Hepatocyte (in vitro differentiated cells): ENCODE measurements around the gene PLXDC1. TPM values are rescaled to one million over a fixed set of nuclear protein-coding genes. Genes with fewer than 3 reads are reported as not detected.

ENCODE experiments used
- DNase-seq: peaks from one replicate; pipeline ENCODE4 v3.0.0-alpha.2; 2016; ENCODE audit warnings: low spot score
- H2AFZ ChIP-seq: fragments of 200-600 bp; sonication (generic); 2 replicates; pipeline ENCODE4 v1.6.0; 2016; ENCODE audit warnings: antibody characterized with exemption, mild to moderate bottlenecking
- H3K27ac ChIP-seq: fragments of 200-600 bp; sonication (generic); 2 replicates; pipeline ENCODE4 v1.5.1; 2016; ENCODE audit warnings: mild to moderate bottlenecking
- H3K27me3 ChIP-seq: fragments of 200-600 bp; sonication (generic); 2 replicates; pipeline ENCODE4 v1.6.1; 2016
- H3K36me3 ChIP-seq: fragments of 200-600 bp; sonication (generic); replicated peaks from 2 replicates; pipeline ENCODE4 v1.5.1; 2016; ENCODE audit warnings: low read depth; ENCODE audit not compliant: insufficient read depth
- H3K4me1 ChIP-seq: fragments of 200-600 bp; sonication (generic); 2 replicates; pipeline ENCODE4 v1.5.1; 2016; ENCODE audit warnings: mild to moderate bottlenecking, moderate library complexity; ENCODE audit not compliant: insufficient read depth
- H3K4me2 ChIP-seq: fragments of 200-600 bp; sonication (generic); 2 replicates; pipeline ENCODE4 v1.6.0; 2016
- H3K4me3 ChIP-seq: fragments of 200-600 bp; sonication (generic); 2 replicates; pipeline ENCODE4 v1.5.1; 2016; ENCODE audit warnings: mild to moderate bottlenecking
- H3K79me2 ChIP-seq: fragments of 200-600 bp; sonication (generic); 2 replicates; pipeline ENCODE4 v1.6.0; 2017; ENCODE audit warnings: mild to moderate bottlenecking
- H3K9me2 ChIP-seq: fragments of 200-600 bp; sonication (generic); replicated peaks from 2 replicates; pipeline ENCODE4 v1.6.0; 2017; ENCODE audit warnings: mild to moderate bottlenecking; ENCODE audit not compliant: insufficient read depth
- H3K9me3 ChIP-seq: fragments of 200-600 bp; sonication (generic); 2 replicates; pipeline ENCODE4 v1.5.1; 2016; ENCODE audit warnings: low read depth, mild to moderate bottlenecking
- H4K20me1 ChIP-seq: fragments of 200-600 bp; sonication (generic); 2 replicates; pipeline ENCODE4 v1.6.0; 2016; ENCODE audit warnings: mild to moderate bottlenecking; ENCODE audit not compliant: insufficient read depth, poor library complexity, severe bottlenecking
- EZH2 ChIP-seq: fragments of 200-600 bp; sonication (generic); IDR thresholded peaks from 2 replicates; pipeline ENCODE4 v1.6.1; 2016; ENCODE audit warnings: antibody characterized with exemption, mild to moderate bottlenecking, borderline replicate concordance
- EZH2phosphoT487 ChIP-seq: fragments of 200-600 bp; sonication (generic); IDR thresholded peaks from one replicate; pipeline ENCODE4 v1.6.1; 2018; ENCODE audit warnings: antibody characterized with exemption, mild to moderate bottlenecking, low read depth, moderate library complexity; ENCODE audit not compliant: unreplicated experiment, severe bottlenecking
- WGBS: methylation state at CpG from one replicate; pipeline ENCODE4 v1.1.6; 2016; ENCODE audit warnings: low lambda C conversion rate; ENCODE audit errors: missing lambda C conversion rate; 5-methylcytosine and 5-hydroxymethylcytosine counted together
- polyA plus RNA-seq: library from polyadenylated mRNA; unstranded; fragments of >200 nt; fragmentation: Nextera tagmentation; extraction: Ambion mirVana; gene quantifications from 2 replicates; pipeline ENCODE4 v1.2.1, GENCODE V29; 2016
- total RNA-seq: library from RNA; depleted of rRNA; stranded (reverse); fragments of >200 nt; gene quantifications from 2 replicates; pipeline ENCODE4 v1.2.3, GENCODE V29; 2014
- TF ChIP-seq, protein P1 (sequence below): fragments of 200-600 bp; sonication (generic); IDR thresholded peaks from 2 replicates; pipeline ENCODE4 v1.5.1; 2016; ENCODE audit warnings: antibody characterized with exemption, mild to moderate bottlenecking; ENCODE audit not compliant: poor library complexity

Gene PLXDC1
- total and polyA plus RNA-seq, 2 experiments from 2014 or later = 3.9 to 4.1 TPM

DNA sequence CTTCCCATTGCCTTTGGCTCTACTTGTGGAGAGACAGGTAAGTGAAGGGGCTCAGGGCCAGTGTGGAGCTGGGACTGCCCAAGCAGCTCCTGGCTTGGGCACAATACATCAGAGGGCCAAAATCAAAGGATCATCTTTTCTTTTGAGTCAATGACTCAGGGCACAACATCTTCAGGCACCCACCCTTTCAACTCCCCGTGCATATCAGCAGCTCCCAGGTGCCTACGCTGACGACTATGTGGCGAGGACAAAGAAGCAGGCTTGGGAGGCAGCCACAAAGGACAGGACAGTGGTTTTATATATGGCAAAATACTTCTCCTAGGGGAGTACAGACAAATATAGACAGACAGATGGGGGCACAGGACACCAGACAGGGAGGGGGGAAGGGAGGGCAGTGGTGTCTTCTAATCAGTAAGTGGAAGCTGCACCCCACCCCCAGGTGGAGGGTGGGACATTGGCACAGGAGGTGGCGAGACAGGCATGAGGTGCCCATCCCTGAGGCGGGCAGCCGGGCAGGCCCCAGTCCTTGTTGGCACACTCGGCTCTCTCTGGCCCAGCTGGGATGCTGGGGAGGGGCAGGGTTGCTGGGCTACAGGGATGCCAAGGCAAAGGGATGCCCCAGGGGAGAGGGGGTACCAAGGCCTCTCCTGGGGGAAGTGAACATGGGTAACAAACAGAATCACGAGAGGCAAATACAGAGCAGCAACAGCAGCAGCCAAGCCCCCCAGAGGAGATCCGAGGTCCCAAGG, 22.3 kb upstream of the PLXDC1 start:
- H3K27ac ChIP-seq = no peak overlapping the region
- TF ChIP-seq, protein P1, sequence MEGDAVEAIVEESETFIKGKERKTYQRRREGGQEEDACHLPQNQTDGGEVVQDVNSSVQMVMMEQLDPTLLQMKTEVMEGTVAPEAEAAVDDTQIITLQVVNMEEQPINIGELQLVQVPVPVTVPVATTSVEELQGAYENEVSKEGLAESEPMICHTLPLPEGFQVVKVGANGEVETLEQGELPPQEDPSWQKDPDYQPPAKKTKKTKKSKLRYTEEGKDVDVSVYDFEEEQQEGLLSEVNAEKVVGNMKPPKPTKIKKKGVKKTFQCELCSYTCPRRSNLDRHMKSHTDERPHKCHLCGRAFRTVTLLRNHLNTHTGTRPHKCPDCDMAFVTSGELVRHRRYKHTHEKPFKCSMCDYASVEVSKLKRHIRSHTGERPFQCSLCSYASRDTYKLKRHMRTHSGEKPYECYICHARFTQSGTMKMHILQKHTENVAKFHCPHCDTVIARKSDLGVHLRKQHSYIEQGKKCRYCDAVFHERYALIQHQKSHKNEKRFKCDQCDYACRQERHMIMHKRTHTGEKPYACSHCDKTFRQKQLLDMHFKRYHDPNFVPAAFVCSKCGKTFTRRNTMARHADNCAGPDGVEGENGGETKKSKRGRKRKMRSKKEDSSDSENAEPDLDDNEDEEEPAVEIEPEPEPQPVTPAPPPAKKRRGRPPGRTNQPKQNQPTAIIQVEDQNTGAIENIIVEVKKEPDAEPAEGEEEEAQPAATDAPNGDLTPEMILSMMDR = no peak
- TF ChIP-seq EZH2 = no peak
- no peak for TF ChIP-seq EZH2phosphoT487
- H4K20me1 ChIP-seq = no peaks in the 10 kb centered on the region
- H3K36me3 ChIP-seq = no peaks in the 10 kb centered on the region
- no peaks in the 10 kb centered on the region for H3K79me2 ChIP-seq
- H3K4me2 ChIP-seq = no peak overlapping the region
- 76% methylated on average over 7 of the region's 10 CpGs for WGBS
- H3K9me2 ChIP-seq = no peaks in the 10 kb centered on the region
- no peak for DNase-seq
- H3K4me1 ChIP-seq = no peaks in the 10 kb centered on the region
- no peaks in the 10 kb centered on the region for H3K9me3 ChIP-seq
- H3K27me3 ChIP-seq = no peaks in the 10 kb centered on the region
- no peak overlapping the region for H2AFZ ChIP-seq
- H3K4me3 ChIP-seq = no peak overlapping the region

DNA sequence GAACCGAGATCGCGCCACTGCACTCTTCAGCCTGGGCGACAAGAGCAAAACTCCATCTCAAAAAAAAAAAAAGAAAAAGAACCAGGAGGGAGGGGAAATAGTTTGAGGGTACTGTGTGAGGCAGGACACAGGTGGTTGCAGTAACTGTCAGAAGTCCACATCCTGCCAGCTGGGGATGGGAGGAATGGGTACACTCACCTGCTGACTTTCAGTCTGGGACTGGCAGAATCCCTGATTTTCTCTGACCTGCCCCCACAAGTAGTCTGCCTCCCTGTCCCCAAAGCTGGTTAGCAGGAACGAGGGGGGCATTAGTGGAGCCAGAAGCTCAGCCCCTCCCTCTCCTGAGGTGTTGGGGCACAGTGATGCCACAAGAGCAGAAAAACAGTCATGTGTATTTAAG, 21.6 kb upstream of the PLXDC1 start:
- H3K27me3 ChIP-seq = no peaks in the 10 kb centered on the region
- TF ChIP-seq EZH2 (no peak), EZH2phosphoT487 (no peak)
- TF ChIP-seq, protein P1 = no peak
- no peaks in the 10 kb centered on the region for H3K79me2 ChIP-seq
- DNase-seq = no peak
- 96% methylated on average over 4 of the region's 5 CpGs for WGBS
- H4K20me1 ChIP-seq = no peaks in the 10 kb centered on the region
- H3K9me2 ChIP-seq = no peaks in the 10 kb centered on the region
- no peak overlapping the region for H2AFZ ChIP-seq
- H3K27ac ChIP-seq = no peak overlapping the region
- no peaks in the 10 kb centered on the region for H3K36me3 ChIP-seq
- no peaks in the 10 kb centered on the region for H3K9me3 ChIP-seq
- H3K4me1 ChIP-seq = no peaks in the 10 kb centered on the region
- no peak overlapping the region for H3K4me3 ChIP-seq
- H3K4me2 ChIP-seq = no peak overlapping the region

DNA sequence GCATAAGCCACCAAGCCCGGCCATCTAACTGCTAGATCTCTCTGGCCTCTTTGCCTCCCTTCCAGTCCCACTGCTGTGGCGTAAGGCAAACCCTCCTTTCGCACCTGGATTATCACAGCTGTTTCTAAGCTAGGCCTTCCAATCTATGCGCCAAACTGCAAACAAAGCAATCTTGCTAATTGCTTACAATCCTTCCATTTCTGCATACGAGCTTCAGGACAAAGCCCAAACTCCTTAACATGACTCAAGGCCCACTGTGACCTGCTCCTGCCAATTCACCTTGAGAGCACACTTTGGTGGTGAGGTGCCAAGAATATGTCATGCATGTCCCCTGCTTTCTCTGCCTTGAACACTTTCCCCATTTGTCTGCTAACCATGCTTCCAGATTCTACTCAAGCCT, 20.5 kb upstream of the PLXDC1 start:
- no peaks in the 10 kb centered on the region for H3K4me1 ChIP-seq

DNA sequence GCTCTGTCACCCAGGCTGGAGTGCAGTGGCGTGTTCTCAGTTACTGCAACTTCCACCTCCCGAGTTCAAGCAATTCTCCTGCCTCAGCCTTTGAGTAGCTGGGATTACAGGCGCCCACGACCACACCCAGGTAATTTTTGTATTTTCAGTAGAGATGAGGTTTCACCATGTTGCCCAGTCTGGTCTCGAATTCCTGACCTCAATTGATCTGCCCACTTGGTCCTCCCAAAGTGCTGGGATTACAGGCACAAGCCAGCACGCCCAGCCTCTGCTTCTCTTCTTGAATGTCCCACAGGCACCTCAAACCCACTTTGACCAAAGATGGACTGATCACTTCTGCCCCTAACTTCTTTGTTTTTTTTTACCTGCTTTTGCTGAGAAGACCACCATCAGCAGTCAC, 19.1 kb upstream of the PLXDC1 start:
- WGBS = 88% methylated on average over 6 of the region's 6 CpGs
- no peaks in the 10 kb centered on the region for H4K20me1 ChIP-seq

More for the DNA sequence above, 20.5 kb upstream of the PLXDC1 start:
- DNase-seq = no peak
- no peaks in the 10 kb centered on the region for H3K79me2 ChIP-seq
- no peaks in the 10 kb centered on the region for H3K9me2 ChIP-seq
- 89% methylated on average over 5 of the region's 5 CpGs for WGBS
- TF ChIP-seq EZH2phosphoT487 = no peak
- no peaks in the 10 kb centered on the region for H3K27me3 ChIP-seq
- no peaks in the 10 kb centered on the region for H3K36me3 ChIP-seq
- no peak overlapping the region for H3K27ac ChIP-seq
- H3K4me2 ChIP-seq = no peak overlapping the region
- H3K4me3 ChIP-seq = no peak overlapping the region
- no peaks in the 10 kb centered on the region for H4K20me1 ChIP-seq
- H3K9me3 ChIP-seq = no peaks in the 10 kb centered on the region
- no peak overlapping the region for H2AFZ ChIP-seq

More for the DNA sequence above, 19.1 kb upstream of the PLXDC1 start:
- Histone ChIP-seq H3K4me1 (no peaks in the 10 kb centered on the region), H3K4me3 (no peak overlapping the region), H3K27me3 (peaks cover 9% of the 10 kb centered on the region), H3K9me2 (no peaks in the 10 kb centered on the region), H3K27ac (no peak overlapping the region), H3K4me2 (no peak overlapping the region), H3K9me3 (no peaks in the 10 kb centered on the region), H3K36me3 (no peaks in the 10 kb centered on the region), H3K79me2 (no peaks in the 10 kb centered on the region), H2AFZ (no peak overlapping the region)
- TF ChIP-seq EZH2phosphoT487 (no peak), EZH2 (no peak)
- TF ChIP-seq, protein P1 = no peak
- DNase-seq = no peak
